GM15510 (cell line): ENCODE results near the gene P3H2.

Source experiments
- POLR2A ChIP-seq: IDR thresholded peaks from 3 replicates; pipeline ENCODE4 v1.6.1; 2011; ENCODE audit warnings: borderline replicate concordance; ENCODE audit not compliant: insufficient read length; ENCODE audit errors: extremely low read depth

P3H2 gene

GRCh38 chr3:190105876-190106275, 14.8 kb downstream of the P3H2 start:
- TF ChIP-seq POLR2A = no peak

- TF ChIP-seq POLR2A = no peak
Observed at GRCh38 chr3:190101320-190102011, 19.2 kb downstream of the P3H2 start.

GRCh38 chr3:190099099-190099498, 21.6 kb downstream of the P3H2 start:
- TF ChIP-seq POLR2A = no peak

DNA sequence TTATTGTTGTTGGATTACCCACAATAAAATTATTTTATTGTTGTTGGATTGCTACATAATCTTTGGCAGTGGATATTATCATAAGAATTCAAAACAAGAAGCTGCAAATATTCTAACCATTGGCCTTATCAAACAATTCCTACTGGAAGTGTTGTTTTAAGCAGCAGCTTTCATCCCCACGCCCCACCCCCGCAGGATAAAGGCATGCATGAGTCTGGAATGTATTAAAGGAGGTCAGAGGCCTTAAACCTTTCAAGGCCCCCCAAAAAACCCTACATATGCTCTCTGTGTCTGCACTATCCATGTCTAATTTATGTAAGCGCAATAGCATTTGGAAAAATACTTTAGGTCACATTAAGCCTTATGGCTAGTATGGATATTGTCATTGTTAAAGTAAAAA, 23.1 kb downstream of the P3H2 start:
- no peak for TF ChIP-seq POLR2A

DNA sequence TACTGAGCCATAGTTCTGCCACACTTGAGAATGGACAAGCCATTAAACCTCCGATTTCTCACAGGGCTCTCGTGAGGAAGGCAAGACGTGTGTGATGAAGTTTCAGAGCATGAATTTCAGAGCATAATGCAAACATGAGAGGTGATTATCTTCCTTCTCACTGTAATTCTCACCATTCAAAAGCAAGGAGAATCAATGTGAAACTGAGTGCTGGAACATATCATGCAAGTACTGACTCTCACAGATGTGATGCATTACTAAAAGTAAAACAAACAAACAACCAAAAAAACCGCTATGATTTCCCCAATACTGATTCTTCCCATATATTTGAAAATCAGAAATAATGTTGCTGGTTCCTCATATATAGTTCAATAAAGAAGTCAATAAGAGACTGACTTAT, 23.7 kb downstream of the P3H2 start:
- no peak for TF ChIP-seq POLR2A

DNA sequence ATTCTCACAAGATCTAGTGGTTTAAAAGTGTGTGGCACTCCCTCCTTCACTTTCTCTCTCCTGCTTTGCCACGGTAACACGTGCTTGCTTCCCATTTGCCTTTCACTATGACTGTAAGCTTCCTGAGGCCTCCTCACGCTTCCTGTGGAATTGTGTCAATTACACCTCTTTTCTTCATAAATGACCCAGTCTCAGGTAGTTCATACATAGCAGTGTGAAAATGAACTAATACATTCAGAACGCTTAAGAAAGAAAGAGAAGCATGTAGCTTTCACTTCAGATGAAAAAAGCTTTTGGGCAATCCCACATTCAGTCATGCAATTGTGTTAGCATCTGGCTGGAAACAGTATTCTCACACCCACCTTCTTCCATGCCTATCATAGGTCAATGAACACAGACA, 24.4 kb downstream of the P3H2 start:
- no peak for TF ChIP-seq POLR2A

DNA sequence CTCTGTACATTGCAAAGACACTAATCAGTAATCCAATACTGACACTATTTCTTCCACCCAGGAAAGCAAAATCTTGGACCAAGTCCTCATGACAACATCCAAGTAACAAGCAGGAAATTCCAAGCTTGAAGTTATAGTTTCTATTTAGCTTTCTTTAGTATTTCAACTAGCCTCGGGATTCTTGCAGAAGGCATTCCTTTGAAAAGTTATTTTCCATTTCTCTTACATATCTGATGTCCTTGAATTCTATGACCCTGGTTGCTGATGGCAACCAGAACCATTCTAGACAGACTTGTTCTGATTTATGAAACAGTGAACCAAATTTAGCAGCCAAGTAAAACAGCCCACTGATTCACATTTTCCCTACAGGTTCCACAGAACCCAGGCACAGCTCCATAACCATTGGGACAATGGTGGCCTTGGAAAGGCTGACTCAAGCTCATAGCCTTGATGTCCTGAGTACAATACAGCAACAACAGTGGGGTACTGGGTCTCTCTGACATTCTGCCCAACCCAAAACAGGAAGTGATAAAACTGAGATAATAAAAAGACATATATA, 26.5 kb downstream of the P3H2 start:
- TF ChIP-seq POLR2A = no peak

DNA sequence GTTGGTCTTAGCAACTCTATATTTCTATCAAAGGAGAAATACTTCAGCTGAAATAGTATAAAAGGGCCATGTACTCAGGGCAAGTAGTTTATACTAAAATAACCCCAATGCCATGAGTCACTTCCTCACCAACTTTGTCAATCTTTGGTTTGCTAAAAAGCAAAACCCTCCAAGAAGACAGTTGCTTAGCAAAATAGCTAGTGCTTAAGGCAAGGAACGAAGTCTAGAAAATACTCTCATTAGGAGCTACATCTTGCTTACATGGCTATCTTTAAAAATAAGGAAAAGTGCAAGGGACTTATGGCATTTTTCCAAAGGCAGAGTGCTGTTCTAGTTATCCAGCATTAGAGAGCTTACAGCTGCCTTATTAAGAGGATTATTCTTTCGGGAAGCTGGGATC, 28.4 kb downstream of the P3H2 start:
- TF ChIP-seq POLR2A = no peak

DNA sequence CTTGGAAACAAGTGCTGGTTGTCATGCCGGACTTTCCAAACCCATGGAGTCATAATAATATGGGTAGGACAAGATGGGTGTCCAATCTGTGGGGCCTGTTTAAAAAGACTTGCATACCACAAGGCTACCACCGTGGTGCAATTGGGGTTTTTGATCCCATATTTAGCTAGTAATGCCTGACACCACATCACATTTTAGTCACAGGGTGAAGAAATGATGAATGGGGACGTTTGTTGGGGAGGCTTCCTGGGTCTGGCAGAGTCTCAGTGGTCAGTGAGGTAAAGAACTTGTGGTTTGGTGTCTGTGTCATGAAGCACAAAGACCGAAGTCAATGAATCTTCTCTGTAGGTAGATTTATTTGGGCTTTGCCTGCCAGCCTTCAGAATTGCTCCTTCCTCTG, 31.0 kb downstream of the P3H2 start:
- TF ChIP-seq POLR2A = no peak

DNA sequence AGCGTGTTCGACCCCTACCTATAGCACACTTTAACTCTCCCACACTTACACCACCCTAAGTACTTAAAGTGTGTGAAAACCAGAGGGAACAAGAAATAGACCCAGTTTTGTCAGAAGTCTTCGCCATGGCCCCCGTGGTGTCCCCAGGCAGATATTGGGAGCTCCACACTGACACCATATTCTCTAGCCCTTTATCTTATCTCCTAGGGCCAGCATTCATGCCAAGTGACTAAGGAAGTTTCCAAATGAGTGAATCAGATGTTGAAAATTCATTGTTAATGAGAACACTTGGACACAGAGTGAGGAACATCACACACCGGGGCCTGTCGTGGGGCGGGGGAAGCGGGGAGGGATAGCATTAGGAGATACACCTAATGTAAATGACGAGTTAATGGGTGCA, 31.8 kb downstream of the P3H2 start:
- TF ChIP-seq POLR2A = no peak

DNA sequence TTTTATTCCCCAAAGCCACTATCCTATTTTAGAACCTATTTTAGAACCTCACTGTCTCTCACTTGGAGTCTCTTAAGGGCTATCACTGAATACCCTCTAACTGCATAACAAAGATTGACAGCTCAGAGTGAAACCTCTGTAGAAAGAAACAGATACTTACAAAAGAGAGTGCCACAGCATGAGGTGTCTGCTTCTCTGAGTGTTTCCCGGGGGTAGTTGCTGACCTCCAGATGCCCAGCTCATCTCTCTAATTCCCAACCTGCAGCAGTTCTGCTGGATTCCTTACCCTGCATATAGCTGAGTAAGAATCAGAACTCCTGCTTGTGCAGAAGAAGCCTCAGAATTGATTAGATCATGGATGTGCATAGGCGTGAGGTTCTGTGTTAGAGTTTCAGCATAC, 34.5 kb downstream of the P3H2 start:
- TF ChIP-seq POLR2A = no peak

DNA sequence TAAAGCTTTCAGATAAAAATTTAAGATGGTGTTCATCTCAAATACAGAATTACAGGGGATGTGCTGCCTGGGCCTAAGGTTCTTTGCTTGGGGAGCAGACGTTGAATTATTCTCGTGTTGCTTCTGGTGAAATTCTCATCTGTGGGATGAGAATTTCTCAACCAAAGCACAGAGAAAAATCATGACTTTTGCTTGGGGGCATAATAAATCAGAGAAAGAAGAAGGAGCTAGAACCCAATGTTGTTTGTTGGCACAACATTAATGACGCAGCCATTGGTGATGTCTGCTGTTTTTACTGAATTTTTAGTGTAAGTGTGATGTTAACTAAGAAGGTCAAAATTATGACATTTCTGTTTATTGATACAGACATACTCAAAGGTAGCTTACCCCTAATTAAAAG, 35.7 kb downstream of the P3H2 start:
- no peak for TF ChIP-seq POLR2A

DNA sequence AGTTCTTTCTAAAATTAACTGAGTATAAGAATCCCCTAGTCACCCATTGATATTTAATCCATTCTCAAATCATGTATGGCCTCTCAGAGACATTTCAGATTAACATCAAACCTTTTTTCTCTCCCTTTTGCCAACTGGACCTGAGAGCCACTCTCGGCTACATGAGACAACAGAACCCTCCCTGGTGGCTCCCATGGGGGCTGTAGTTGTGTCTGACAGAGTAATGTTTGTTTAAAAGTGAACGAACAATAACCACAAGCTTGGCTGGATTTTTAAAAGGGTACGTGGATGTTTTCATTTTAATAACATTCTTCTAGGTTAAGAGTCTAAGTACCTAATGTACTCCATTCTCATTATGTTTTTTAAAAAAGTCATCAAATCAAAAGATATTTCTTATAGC, 37.1 kb downstream of the P3H2 start:
- no peak for TF ChIP-seq POLR2A

DNA sequence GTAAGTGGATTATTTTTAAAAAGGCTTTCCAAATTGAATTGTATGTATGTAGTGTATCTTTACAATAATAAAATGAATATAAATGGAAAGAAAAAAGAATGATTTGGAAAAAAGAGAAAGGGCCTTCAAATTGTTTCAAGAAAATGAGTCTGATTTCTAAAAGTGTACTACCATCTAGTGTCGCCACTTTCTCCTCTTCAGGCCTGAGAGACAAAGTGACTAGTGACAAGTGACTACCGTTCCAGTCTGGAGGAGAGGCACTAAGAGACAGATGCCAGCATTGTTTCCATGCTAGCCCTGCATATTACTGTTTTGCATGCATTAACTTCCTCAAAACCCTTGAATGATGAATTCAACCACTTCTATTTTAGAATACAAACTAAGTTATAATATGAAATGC, 39.3 kb downstream of the P3H2 start:
- no peak for TF ChIP-seq POLR2A

DNA sequence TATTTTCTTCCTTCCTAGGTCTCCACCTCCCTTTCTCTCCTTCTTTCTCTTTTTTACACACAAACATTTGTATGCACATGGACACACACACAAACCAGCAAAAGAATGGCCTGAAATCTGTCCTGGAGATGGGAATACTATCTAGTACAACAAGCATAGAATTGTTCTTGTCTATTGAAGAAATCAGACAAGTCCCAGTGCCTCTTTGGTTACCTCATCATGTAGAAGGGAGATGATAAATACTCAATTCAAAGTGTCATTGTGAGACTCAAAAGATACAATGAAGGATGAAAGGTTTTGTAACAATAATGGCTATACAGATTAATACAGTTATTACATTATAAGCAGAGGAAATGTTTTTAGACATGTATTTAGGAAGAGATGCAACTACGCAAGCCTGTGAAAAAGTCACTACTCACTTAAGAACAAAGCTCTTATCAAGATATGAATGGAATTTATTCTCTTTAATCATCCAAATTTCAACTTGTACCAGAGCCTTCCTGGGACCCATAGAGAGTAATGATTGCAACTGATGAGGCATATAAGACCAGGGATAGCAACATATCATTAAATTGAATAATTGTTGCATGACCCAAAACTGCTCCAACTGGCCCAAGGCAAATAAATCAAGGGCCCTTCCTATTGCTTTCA, 43.2 kb downstream of the P3H2 start:
- no peak for TF ChIP-seq POLR2A
